IPS-20b (cell line): Measurements from ENCODE around the gene COL11A2.

ENCODE experiments used
- H3K27ac ChIP-seq: one replicate; pipeline ENCODE4 v1.5.1; 2013; ENCODE audit warnings: low read length
- H3K27me3 ChIP-seq: 2 replicates; pipeline ENCODE4 v1.6.1; 2013; ENCODE audit warnings: mild to moderate bottlenecking, low read length, inconsistent platforms; ENCODE audit not compliant: insufficient read depth
- H3K36me3 ChIP-seq: 2 replicates; pipeline ENCODE4 v1.6.1; 2013; ENCODE audit warnings: low read depth, mild to moderate bottlenecking, inconsistent platforms, low read length, moderate library complexity; ENCODE audit not compliant: insufficient read depth
- H3K4me1 ChIP-seq: 2 replicates; pipeline ENCODE4 v1.6.1; 2013; ENCODE audit warnings: mild to moderate bottlenecking, control low read depth, inconsistent platforms, low read length, moderate library complexity; ENCODE audit not compliant: insufficient read depth
- H3K4me3 ChIP-seq: 2 replicates; pipeline ENCODE4 v1.5.1; 2013; ENCODE audit warnings: mild to moderate bottlenecking, low read length, inconsistent platforms
- H3K9ac ChIP-seq: 2 replicates; pipeline ENCODE4 v1.6.1; 2013; ENCODE audit warnings: low read depth, mild to moderate bottlenecking, inconsistent platforms, low read length, moderate library complexity
- H3K9me3 ChIP-seq: 2 replicates; pipeline ENCODE4 v1.6.1; 2013; ENCODE audit warnings: mild to moderate bottlenecking, low read depth, low read length, inconsistent platforms; ENCODE audit not compliant: insufficient read depth

COL11A2 gene

DNA sequence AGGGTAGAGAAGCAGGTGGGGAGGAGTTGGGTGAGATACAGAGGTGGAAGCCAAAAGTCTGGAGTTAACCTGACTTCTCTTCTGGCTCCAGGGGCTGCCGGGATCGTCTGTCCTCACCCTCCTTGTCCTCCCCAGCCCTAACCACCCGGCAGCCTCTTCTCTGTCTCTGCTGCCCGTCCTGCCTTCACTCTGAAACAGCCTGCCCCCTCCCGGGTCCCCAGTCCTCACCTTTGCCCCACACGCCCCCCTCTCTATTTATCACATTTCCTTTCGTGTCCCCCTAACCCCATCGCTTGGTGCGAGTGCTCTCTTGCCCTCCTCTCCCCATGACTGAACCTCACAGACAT is 21.7 kb upstream of the COL11A2 start:
- H3K4me3 ChIP-seq: peak overlapping the region; percentile 78
- H3K9me3 ChIP-seq: no peaks in the 10 kb centered on the region
- H3K9ac ChIP-seq: peak overlapping the region; percentile 65; the same call in 1 of the 2 replicates
- H3K36me3 ChIP-seq: peaks cover 17% of the 10 kb centered on the region
- no peak overlapping the region for H3K27ac ChIP-seq
- H3K4me1 ChIP-seq: peaks cover 10% of the 10 kb centered on the region; the same call in 1 of the 2 replicates
- peaks cover 83% of the 10 kb centered on the region for H3K27me3 ChIP-seq

DNA sequence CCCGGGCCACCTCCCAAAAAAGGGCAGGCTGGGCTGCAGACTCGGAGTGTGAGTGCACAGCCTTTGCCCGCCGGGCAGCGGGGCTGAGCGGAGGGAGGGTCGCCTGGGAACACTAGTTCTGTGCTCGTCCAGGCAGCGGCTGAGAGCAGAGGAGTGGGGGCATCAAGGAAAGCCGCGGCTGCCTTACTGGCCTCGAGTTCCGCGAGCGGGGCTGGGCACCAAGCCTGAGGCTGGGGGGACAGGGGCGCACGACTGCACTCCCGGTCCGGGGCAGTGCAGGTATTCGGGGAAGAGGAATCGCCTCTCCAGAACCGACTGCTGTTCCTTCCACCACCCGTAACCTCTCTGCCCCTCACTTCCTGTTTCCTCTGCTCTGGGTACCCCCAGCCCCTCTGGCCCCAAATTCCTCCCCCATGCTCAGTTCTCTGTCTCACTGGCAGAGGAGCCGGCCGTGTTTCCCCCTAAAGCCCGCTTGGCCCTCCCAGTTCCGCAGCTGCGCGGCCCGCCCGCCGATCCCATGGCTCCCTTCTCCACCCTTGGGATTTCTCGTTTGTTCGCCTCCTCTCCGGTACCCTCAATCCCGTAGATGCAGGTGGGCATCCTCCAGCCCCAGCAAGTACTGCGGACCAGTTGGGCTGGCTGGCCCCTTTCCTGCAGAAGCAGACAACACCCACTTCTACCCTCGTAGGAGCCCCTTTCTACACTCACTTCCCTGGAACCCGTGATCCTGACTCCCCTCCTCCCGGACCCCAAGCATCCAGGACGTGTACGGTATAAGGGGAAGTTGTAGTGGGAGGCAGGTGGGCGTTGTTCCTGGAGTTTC is 21.1 kb upstream of the COL11A2 start:
- Histone ChIP-seq H3K4me3 (peak overlapping the region; percentile 78), H3K9me3 (no peaks in the 10 kb centered on the region), H3K36me3 (peaks cover 17% of the 10 kb centered on the region), H3K27me3 (peaks cover 77% of the 10 kb centered on the region), H3K4me1 (peaks cover 12% of the 10 kb centered on the region; the same call in 1 of the 2 replicates), H3K9ac (peak overlapping the region; percentile 65; the same call in 1 of the 2 replicates), H3K27ac (no peak overlapping the region)

DNA sequence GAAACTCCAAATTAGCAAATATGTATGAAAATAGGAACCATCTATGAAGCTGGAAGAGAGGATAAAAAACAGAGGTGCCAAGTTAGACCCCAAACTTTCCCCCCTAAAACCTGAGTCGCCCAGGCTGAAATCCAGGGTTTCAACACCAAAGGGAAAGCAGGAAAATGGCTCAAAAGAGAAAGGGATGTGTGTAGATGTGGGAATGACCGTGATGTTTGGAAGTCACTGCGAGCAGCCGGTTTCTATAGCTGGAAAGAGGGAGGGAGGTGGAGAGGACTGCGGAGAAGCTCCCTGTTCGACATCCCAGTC is 20.5 kb upstream of the COL11A2 start:
- Histone ChIP-seq H3K9ac (peak overlapping the region; percentile 65; the same call in 1 of the 2 replicates), H3K9me3 (no peaks in the 10 kb centered on the region), H3K4me3 (peak overlapping the region; percentile 78), H3K27me3 (peaks cover 75% of the 10 kb centered on the region), H3K27ac (no peak overlapping the region), H3K4me1 (peaks cover 12% of the 10 kb centered on the region; the same call in 1 of the 2 replicates), H3K36me3 (peaks cover 17% of the 10 kb centered on the region)

GRCh38 chr6:33211666-33212422 is 19.6 kb upstream of the COL11A2 start:
- peaks cover 17% of the 10 kb centered on the region for H3K36me3 ChIP-seq
- no peak overlapping the region for H3K27ac ChIP-seq
- H3K9ac ChIP-seq: no peak overlapping the region
- H3K9me3 ChIP-seq: no peaks in the 10 kb centered on the region
- H3K4me1 ChIP-seq: peaks cover 12% of the 10 kb centered on the region; the same call in 1 of the 2 replicates
- no peak overlapping the region for H3K4me3 ChIP-seq
- H3K27me3 ChIP-seq: peaks cover 75% of the 10 kb centered on the region

DNA sequence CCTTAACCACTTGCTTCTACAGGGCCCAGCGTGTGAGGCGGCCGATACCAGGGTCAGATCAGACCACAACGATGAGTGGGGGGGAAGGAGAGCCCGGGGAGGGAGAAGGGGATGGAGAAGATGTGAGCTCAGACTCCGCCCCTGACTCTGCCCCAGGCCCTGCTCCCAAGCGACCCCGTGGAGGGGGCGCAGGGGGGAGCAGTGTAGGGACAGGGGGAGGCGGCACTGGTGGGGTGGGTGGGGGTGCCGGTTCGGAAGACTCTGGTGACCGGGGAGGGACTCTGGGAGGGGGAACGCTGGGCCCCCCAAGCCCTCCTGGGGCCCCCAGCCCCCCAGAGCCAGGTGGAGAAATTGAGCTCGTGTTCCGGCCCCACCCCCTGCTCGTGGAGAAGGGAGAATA is 18.9 kb upstream of the COL11A2 start:
- H3K4me1 ChIP-seq: peaks cover 12% of the 10 kb centered on the region; the same call in 1 of the 2 replicates
- H3K27me3 ChIP-seq: peaks cover 75% of the 10 kb centered on the region
- H3K9ac ChIP-seq: no peak overlapping the region
- H3K36me3 ChIP-seq: peaks cover 17% of the 10 kb centered on the region
- H3K9me3 ChIP-seq: no peaks in the 10 kb centered on the region
- H3K4me3 ChIP-seq: no peak overlapping the region
- H3K27ac ChIP-seq: no peak overlapping the region

DNA sequence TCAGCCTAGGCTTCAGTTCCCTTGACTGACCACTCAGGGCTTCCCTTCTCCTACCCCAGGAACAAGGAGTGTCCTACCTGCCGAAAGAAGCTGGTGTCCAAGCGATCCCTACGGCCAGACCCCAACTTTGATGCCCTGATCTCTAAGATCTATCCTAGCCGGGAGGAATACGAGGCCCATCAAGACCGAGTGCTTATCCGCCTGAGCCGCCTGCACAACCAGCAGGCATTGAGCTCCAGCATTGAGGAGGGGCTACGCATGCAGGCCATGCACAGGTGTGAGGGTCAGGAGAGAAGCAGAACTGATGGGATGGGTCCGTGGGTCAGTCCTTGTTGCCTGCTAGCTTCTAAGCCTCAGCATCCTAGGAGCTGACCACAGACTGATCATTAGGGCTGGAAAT is 17.6 kb upstream of the COL11A2 start:
- Histone ChIP-seq H3K9ac (no peak overlapping the region), H3K4me1 (peaks cover 17% of the 10 kb centered on the region; the same call in 1 of the 2 replicates), H3K27me3 (peaks cover 75% of the 10 kb centered on the region), H3K4me3 (no peak overlapping the region), H3K9me3 (no peaks in the 10 kb centered on the region), H3K36me3 (peaks cover 17% of the 10 kb centered on the region), H3K27ac (no peak overlapping the region)

GRCh38 chr6:33208091-33208967 is 16.1 kb upstream of the COL11A2 start, which contains the start of gene RING1:
RING1 (plus strand) TSS chr6:33208500; CDS start chr6:33208823, 323 bp downstream.
- Histone ChIP-seq H3K36me3 (peaks cover 24% of the 10 kb centered on the region), H3K27me3 (peaks cover 60% of the 10 kb centered on the region)

DNA sequence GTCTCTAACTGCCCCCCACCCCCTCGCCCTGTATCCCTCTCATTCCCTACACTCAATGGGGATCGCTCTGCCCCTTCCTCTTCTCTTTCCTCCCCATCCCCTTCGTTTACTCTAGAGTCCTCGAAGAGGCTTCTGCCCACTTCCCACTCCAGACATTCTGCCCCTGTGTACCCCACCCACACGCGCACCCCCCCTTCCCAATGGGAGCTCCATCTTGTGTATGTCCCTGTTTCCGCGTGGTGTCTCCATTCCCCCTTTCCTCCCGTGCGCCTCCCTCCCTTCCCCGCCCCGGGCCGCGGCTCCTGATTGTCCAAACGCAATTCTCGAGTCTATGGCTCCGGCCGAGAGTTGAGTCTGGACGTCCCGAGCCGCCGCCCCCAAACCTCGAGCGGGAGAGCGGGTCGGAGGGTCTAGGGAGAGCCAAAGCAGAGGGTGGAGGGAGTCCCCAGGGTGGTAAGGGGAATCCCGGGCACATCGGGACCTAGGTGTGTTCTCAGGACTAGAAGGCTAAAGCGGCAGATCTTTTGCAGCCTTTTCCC is 15.4 kb upstream of the COL11A2 start:
- Histone ChIP-seq H3K4me3 (peak overlapping the region; percentile 89), H3K27ac (no peak overlapping the region), H3K9me3 (no peaks in the 10 kb centered on the region), H3K27me3 (peaks cover 53% of the 10 kb centered on the region), H3K36me3 (peaks cover 31% of the 10 kb centered on the region), H3K4me1 (peaks cover 19% of the 10 kb centered on the region), H3K9ac (peak overlapping the region; percentile 85)

More at GRCh38 chr6:33208091-33208967, 16.1 kb upstream of the COL11A2 start, which contains the start of gene RING1:
- Histone ChIP-seq H3K9ac (peak within 1 kb of the TSS; percentile 85), H3K4me1 (peaks cover 22% of the 10 kb centered on the region), H3K27ac (no peak within 1 kb of the TSS), H3K4me3 (peak within 1 kb of the TSS; percentile 89), H3K9me3 (no peaks in the 10 kb centered on the region)

- Histone ChIP-seq H3K27ac (no peak overlapping the region), H3K4me1 (peaks cover 16% of the 10 kb centered on the region), H3K9ac (peak overlapping the region; percentile 85; the same call in 1 of the 2 replicates), H3K36me3 (peaks cover 37% of the 10 kb centered on the region), H3K9me3 (no peaks in the 10 kb centered on the region), H3K27me3 (peaks cover 46% of the 10 kb centered on the region), H3K4me3 (peak overlapping the region; percentile 89; the same call in 1 of the 2 replicates)
Observed at GRCh38 chr6:33206864-33207551, 14.7 kb upstream of the COL11A2 start.

DNA sequence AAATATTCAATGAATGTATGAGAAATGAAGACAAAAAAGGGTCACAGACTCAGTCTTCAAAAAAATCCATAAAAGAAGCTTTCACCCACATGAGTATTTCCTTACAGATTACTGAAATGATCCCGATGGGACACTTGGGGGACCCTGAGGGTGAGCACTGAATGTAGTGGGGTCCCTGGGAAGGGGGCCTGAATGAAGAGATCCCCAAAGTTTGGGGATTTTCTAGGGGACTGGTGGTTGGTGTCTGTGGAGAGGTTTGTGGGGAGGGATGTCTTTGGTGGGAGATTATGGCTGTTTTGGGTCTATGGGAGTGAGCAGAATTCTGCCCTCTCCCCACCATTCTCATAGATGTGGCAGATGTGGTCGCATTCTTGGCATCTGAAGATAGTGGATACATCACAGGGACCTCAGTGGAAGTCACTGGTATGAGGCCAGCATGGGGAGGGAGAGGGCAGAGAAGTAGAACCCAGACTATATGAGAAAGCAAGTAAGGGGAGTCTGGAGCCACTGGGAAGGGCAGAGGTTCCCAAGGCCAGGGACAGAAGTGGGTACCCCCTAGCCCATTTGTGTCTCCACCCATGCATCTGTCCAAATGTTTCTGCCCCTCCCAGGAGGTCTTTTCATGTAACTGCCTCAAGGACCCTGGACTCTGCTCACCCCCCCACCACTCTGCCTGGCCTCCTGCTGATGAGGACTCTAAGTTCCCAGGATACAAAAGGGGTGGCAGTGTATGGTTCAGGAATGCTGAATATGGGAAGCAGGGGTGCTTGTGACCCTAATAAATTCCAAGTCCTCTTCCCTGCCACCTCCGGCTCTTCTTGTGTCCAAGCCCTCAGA is 14.0 kb upstream of the COL11A2 start:
- H3K27me3 ChIP-seq: peaks cover 39% of the 10 kb centered on the region
- no peak overlapping the region for H3K27ac ChIP-seq
- H3K4me3 ChIP-seq: no peak overlapping the region; the same call in 1 of the 2 replicates
- H3K9ac ChIP-seq: no peak overlapping the region
- peaks cover 19% of the 10 kb centered on the region for H3K4me1 ChIP-seq
- H3K36me3 ChIP-seq: peaks cover 43% of the 10 kb centered on the region
- no peaks in the 10 kb centered on the region for H3K9me3 ChIP-seq
